Measurements from ENCODE around the gene GREM1. TPM values are rescaled to one million over a fixed set of nuclear protein-coding genes. Genes with fewer than 3 reads are reported as not detected.

The GREM1 gene
- total RNA-seq, 2 experiments from 2014 or later, result not detected

- Mint-ChIP-seq H3K9me3 (peaks cover 7% of the 10 kb centered on the region), H3K27ac (no peak overlapping the region), H3K27me3 (peaks cover 15% of the 10 kb centered on the region), H3K4me1 (ENCODE audit: low read depth) (no peaks in the 10 kb centered on the region), H3K4me3 (no peak overlapping the region), H3K36me3 (ENCODE audit: low read depth) (no peaks in the 10 kb centered on the region)
- intact Hi-C loops (cut with DNase I, micrococcal nuclease), result no loop called here
- ChIA-PET CTCF (no interaction called here), POLR2A (no interaction called here)
- TF ChIP-seq CTCF (IDR thresholded peaks at IDR 0.05), result no peak
- H3K27me3 ChIP-seq (ENCODE audit: control insufficient read depth in 1 of 2, insufficient read depth in 2 of 2, low read length in 2 of 2), result peaks cover 0 to 7% of the 10 kb centered on the region in 2 experiments
- H3K4me3 ChIP-seq (ENCODE audit: low read length), result no peak overlapping the region
- H3K27ac ChIP-seq (ENCODE audit: low read depth in 1 of 2, low read length in 2 of 2), result no peak overlapping the region
- no peaks in the 10 kb centered on the region for H3K4me1 ChIP-seq (ENCODE audit: insufficient read depth, low read length)
- no peak for ATAC-seq (ENCODE audit: poor library complexity)
- no peaks in the 10 kb centered on the region for H3K36me3 ChIP-seq (ENCODE audit: insufficient read depth, low read length)
- H3K9me3 ChIP-seq (ENCODE audit: control insufficient read depth in 1 of 2, insufficient read depth in 1 of 2, low read length in 2 of 2), result no peaks in the 10 kb centered on the region
- DNase-seq, result no peak
Observed at GRCh38 chr15:32737304-32737703, 19.5 kb downstream of the GREM1 start.

- H3K9me3 Mint-ChIP-seq, result peaks cover 7% of the 10 kb centered on the region
- Histone ChIP-seq H3K27ac (ENCODE audit: low read depth in 1 of 2, low read length in 2 of 2) (no peak overlapping the region), H3K27me3 (ENCODE audit: control insufficient read depth in 1 of 2, insufficient read depth in 2 of 2, low read length in 2 of 2) (peaks cover 0 to 7% of the 10 kb centered on the region in 2 experiments), H3K4me3 (ENCODE audit: low read length) (no peak overlapping the region), H3K36me3 (ENCODE audit: insufficient read depth, low read length) (no peaks in the 10 kb centered on the region), H3K4me1 (ENCODE audit: insufficient read depth, low read length) (no peaks in the 10 kb centered on the region), H3K9me3 (ENCODE audit: control insufficient read depth in 1 of 2, insufficient read depth in 1 of 2, low read length in 2 of 2) (no peaks in the 10 kb centered on the region)
- ChIA-PET CTCF (no interaction called here), POLR2A (no interaction called here)
- H3K4me1 Mint-ChIP-seq (ENCODE audit: low read depth), result no peaks in the 10 kb centered on the region
- DNase-seq (no peak), ATAC-seq (ENCODE audit: poor library complexity) (no peak)
- no peak overlapping the region for H3K4me3 Mint-ChIP-seq
- intact Hi-C loops (cut with DNase I, micrococcal nuclease), result no loop called here
- no peak for TF ChIP-seq CTCF (IDR thresholded peaks at IDR 0.05)
- H3K36me3 Mint-ChIP-seq (ENCODE audit: low read depth), result no peaks in the 10 kb centered on the region
- H3K27me3 Mint-ChIP-seq, result peaks cover 6% of the 10 kb centered on the region
- no peak overlapping the region for H3K27ac Mint-ChIP-seq
Observed at GRCh38 chr15:32738666-32739065, 20.9 kb downstream of the GREM1 start.

- Mint-ChIP-seq H3K27ac (no peak overlapping the region), H3K9me3 (peaks cover 7% of the 10 kb centered on the region), H3K4me3 (no peak overlapping the region), H3K27me3 (peaks cover 6% of the 10 kb centered on the region), H3K4me1 (ENCODE audit: low read depth) (no peaks in the 10 kb centered on the region), H3K36me3 (ENCODE audit: low read depth) (no peaks in the 10 kb centered on the region)
- no peak overlapping the region for H3K4me3 ChIP-seq (ENCODE audit: low read length)
- DNase-seq (no peak), ATAC-seq (ENCODE audit: poor library complexity) (no peak)
- peaks cover 0 to 1% of the 10 kb centered on the region in 2 experiments for H3K27me3 ChIP-seq (ENCODE audit: control insufficient read depth in 1 of 2, insufficient read depth in 2 of 2, low read length in 2 of 2)
- H3K27ac ChIP-seq (ENCODE audit: low read depth in 1 of 2, low read length in 2 of 2), result no peak overlapping the region
- ChIA-PET CTCF (no interaction called here), POLR2A (no interaction called here)
- no peaks in the 10 kb centered on the region for H3K9me3 ChIP-seq (ENCODE audit: control insufficient read depth in 1 of 2, insufficient read depth in 1 of 2, low read length in 2 of 2)
- no peaks in the 10 kb centered on the region for H3K4me1 ChIP-seq (ENCODE audit: insufficient read depth, low read length)
- H3K36me3 ChIP-seq (ENCODE audit: insufficient read depth, low read length), result no peaks in the 10 kb centered on the region
- intact Hi-C loops (cut with DNase I, micrococcal nuclease), result no loop called here
- TF ChIP-seq CTCF (IDR thresholded peaks at IDR 0.05), result no peak
Observed at GRCh38 chr15:32739522-32740063, 21.8 kb downstream of the GREM1 start.

Measured in CD4-positive, alpha-beta T cell (primary cell).